T-cell (primary cell): Measurements from ENCODE around the gene ACAD10. TPM values are rescaled to one million over a fixed set of nuclear protein-coding genes. Genes with fewer than 3 reads are reported as not detected.

Source experiments
- ATAC-seq, 4 experiments: fragments of 200-7000 bp in 3 of 4; fragments of 150-1000 bp in 1 of 4; cut with Tn5 transposase; replicated peaks in 1 of 4; 1 replicate in 3 of 4; 2 replicates in 1 of 4; pipeline ENCODE4 v1.10.0; 2021; ENCODE audit warnings: moderate library complexity in 3 of 4, mild to moderate bottlenecking in 2 of 4, moderate number of reproducible peaks in 1 of 4
- CTCF ChIA-PET, 2 donors: fragments of 300-600 bp; sonication (Branson Sonifier 250); formaldehyde crosslinking; loops; one replicate each; lab custom pipeline; 2022; ENCODE audit warnings: antibody characterized with exemption in 2 of 2; lab: Charles Lee
- POLR2A ChIA-PET, 2 donors: fragments of 300-600 bp; sonication (Branson Sonifier 250); formaldehyde crosslinking; loops; one replicate each; lab custom pipeline; 2022; ENCODE audit warnings: antibody characterized with exemption in 2 of 2; lab: Charles Lee
- DNase-seq, 35 experiments: peaks; one replicate each; pipeline versions ENCODE4 v3.0.0 to v3.0.0-alpha.2; 2013 to 2023
- H3K27ac ChIP-seq: one replicate; pipeline ENCODE4 v1.5.1; 2013; ENCODE audit warnings: low read length
- H3K27me3 ChIP-seq, 2 experiments: replicated peaks in 1 of 2; 1 replicate in 1 of 2; 2 replicates in 1 of 2; pipeline versions ENCODE4 v1.6.1 to v1.7.0; 2013; ENCODE audit warnings: low read length in 1 of 2, mixed read lengths in 1 of 2; ENCODE audit not compliant: control insufficient read depth in 2 of 2, insufficient read depth in 2 of 2; ENCODE audit errors: extremely low read depth in 1 of 2
- H3K36me3 ChIP-seq, 2 donors: 1 replicate in 1 of 2; 2 replicates in 1 of 2; pipeline versions ENCODE4 v1.6.1 to v1.7.0; 2013; ENCODE audit warnings: low read length in 1 of 2; ENCODE audit not compliant: control insufficient read depth in 2 of 2, insufficient read depth in 1 of 2; ENCODE audit errors: extremely low read depth in 1 of 2
- H3K4me1 ChIP-seq, 2 experiments: 1 replicate in 1 of 2; 2 replicates in 1 of 2; pipeline versions ENCODE4 v1.6.1 to v1.7.0; 2013; ENCODE audit warnings: low read length in 2 of 2, mixed read lengths in 1 of 2; ENCODE audit not compliant: insufficient read depth in 2 of 2, control insufficient read depth in 1 of 2; ENCODE audit errors: extremely low read depth in 1 of 2
- H3K4me3 ChIP-seq, 2 donors: 1 replicate in 1 of 2; 2 replicates in 1 of 2; pipeline versions ENCODE4 v1.5.1 to v1.7.0; 2013; ENCODE audit warnings: mild to moderate bottlenecking in 2 of 2, low read length in 1 of 2, moderate library complexity in 1 of 2; ENCODE audit not compliant: control insufficient read depth in 1 of 2; ENCODE audit errors: extremely low read depth in 1 of 2
- H3K9me3 ChIP-seq: 2 replicates; pipeline ENCODE4 v1.7.0; 2013
- H3K27ac Mint-ChIP-seq, 2 donors: one replicate each; pipeline ENCODE4 v1.8.0; 2020 to 2021; ENCODE audit warnings: mild to moderate bottlenecking in 2 of 2, mixed read lengths in 2 of 2
- H3K27me3 Mint-ChIP-seq, 2 donors: one replicate each; pipeline ENCODE4 v1.8.0; 2021 to 2022; ENCODE audit warnings: mixed read lengths in 2 of 2
- H3K36me3 Mint-ChIP-seq: one replicate; pipeline ENCODE4 v1.8.0; 2021; ENCODE audit warnings: mixed read lengths
- H3K4me1 Mint-ChIP-seq, 3 donors: one replicate each; pipeline ENCODE4 v1.8.0; 2020 to 2022; ENCODE audit warnings: mixed read lengths in 3 of 3, mild to moderate bottlenecking in 1 of 3
- H3K4me3 Mint-ChIP-seq, 3 donors: one replicate each; pipeline ENCODE4 v1.8.0; 2020 to 2022; ENCODE audit warnings: mild to moderate bottlenecking in 3 of 3, mixed read lengths in 3 of 3, moderate library complexity in 3 of 3
- H3K9me3 Mint-ChIP-seq, 3 donors: one replicate each; pipeline ENCODE4 v1.8.0; 2020 to 2022; ENCODE audit warnings: mixed read lengths in 3 of 3
- WGBS: methylation state at CpG from one replicate; pipeline ENCODE4 v1.1.5; 2013; ENCODE audit warnings: missing lambda C conversion rate; ENCODE audit not compliant: insufficient coverage; 5-methylcytosine and 5-hydroxymethylcytosine counted together
- total RNA-seq, 35 experiments: library from RNA in 6 of 35; stranded (reverse) in 6 of 35; fragments of 120-200 nt in 1 of 35; gene quantifications; one replicate each; pipeline versions ENCODE4 v1.2.1 to v1.2.4 and lab custom pipeline; 2013 to 2026

The ACAD10 gene
- total RNA-seq, 5 donors from 2014 or later (not counting 1 experiment from before 2014, with no cell fraction given), result 28.8 to 53.4 (median 47.9) TPM

- Histone ChIP-seq H3K36me3 (no peaks in the 10 kb centered on the region), H3K27ac (no peak overlapping the region), H3K4me1 (no peaks in the 10 kb centered on the region), H3K4me3 (no peak overlapping the region), H3K27me3 (no peaks in the 10 kb centered on the region), H3K9me3 (no peaks in the 10 kb centered on the region)
- WGBS, result 92% methylated on average over 7 of the region's 11 CpGs
- H3K27ac Mint-ChIP-seq, result no peak overlapping the region
- H3K9me3 Mint-ChIP-seq, result no peaks in the 10 kb centered on the region
- no peaks in the 10 kb centered on the region for H3K27me3 Mint-ChIP-seq
- no peak for DNase-seq
- H3K36me3 Mint-ChIP-seq, result no peaks in the 10 kb centered on the region
- POLR2A ChIA-PET, result no interaction called here
- no peak for ATAC-seq
- CTCF ChIA-PET, result no interaction called here
- H3K4me1 Mint-ChIP-seq, result no peaks in the 10 kb centered on the region
- H3K4me3 Mint-ChIP-seq, result no peak overlapping the region
These were observed 103.9 kb downstream of the ACAD10 start for GRCh38 chr12:111789779-111790178.

- WGBS, result 85% methylated on average over 8 of the region's 8 CpGs
- H3K4me3 Mint-ChIP-seq, result no peak overlapping the region
- CTCF ChIA-PET, result interaction anchor here in 1 of 2 donors (0.6 kb wide), 1 partner anchor 23 kb away, joined by 4 read pairs; no protein-coding TSS in a partner anchor
- H3K27ac Mint-ChIP-seq, result no peak overlapping the region
- DNase-seq, result no peak
- H3K4me3 ChIP-seq, result no peak overlapping the region
- no peaks in the 10 kb centered on the region for H3K27me3 Mint-ChIP-seq
- H3K9me3 ChIP-seq, result no peaks in the 10 kb centered on the region
- no peak overlapping the region for H3K27ac ChIP-seq
- no peaks in the 10 kb centered on the region for H3K4me1 Mint-ChIP-seq
- H3K27me3 ChIP-seq, result no peaks in the 10 kb centered on the region
- H3K4me1 ChIP-seq, result no peaks in the 10 kb centered on the region
- ATAC-seq, result no peak
- H3K36me3 ChIP-seq, result no peaks in the 10 kb centered on the region
- POLR2A ChIA-PET, result no interaction called here
- no peaks in the 10 kb centered on the region for H3K36me3 Mint-ChIP-seq
- no peaks in the 10 kb centered on the region for H3K9me3 Mint-ChIP-seq
These were observed 105.7 kb downstream of the ACAD10 start for GRCh38 chr12:111791507-111791906.

DNA sequence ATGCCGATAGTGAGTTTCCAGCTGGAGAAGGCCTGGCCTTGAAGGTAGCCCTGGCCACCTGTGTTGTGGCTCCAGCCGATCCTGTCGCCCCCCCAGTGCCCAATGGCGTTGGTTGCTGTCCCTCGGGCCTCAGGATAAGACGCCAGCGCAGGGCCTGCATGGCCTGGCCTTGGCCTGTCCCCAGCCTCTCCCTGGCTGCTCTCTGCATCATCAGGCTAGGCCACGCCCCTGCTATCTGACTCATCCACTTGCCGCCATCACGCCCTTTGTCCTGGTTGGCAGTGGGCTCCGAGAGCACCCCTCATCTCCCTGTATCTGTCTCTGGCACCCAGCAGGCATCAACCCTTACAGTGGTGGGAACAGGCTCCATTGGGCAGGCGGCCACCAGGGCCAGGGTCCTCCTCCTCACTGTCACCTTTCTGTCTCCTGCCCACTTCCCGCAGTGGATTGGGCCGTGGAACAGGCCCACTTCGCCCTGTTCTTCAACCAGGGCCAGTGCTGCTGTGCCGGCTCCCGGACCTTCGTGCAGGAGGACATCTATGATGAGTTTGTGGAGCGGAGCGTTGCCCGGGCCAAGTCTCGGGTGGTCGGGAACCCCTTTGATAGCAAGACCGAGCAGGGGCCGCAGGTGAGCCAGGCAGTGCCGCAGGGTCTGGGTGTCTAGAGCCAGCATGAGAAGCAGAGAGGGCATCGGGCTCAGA is 106.5 kb downstream of the ACAD10 start:
- Histone ChIP-seq H3K4me3 (no peak overlapping the region), H3K9me3 (no peaks in the 10 kb centered on the region), H3K27me3 (no peaks in the 10 kb centered on the region), H3K36me3 (no peaks in the 10 kb centered on the region), H3K27ac (no peak overlapping the region), H3K4me1 (no peaks in the 10 kb centered on the region)
- Mint-ChIP-seq H3K36me3 (no peaks in the 10 kb centered on the region), H3K4me3 (no peak overlapping the region), H3K4me1 (no peaks in the 10 kb centered on the region), H3K27me3 (no peaks in the 10 kb centered on the region), H3K27ac (no peak overlapping the region), H3K9me3 (no peaks in the 10 kb centered on the region)
- CTCF ChIA-PET, result no interaction called here
- POLR2A ChIA-PET, result no interaction called here
- DNase-seq (no peak), ATAC-seq (no peak)
- WGBS, result 90% methylated on average over 25 of the region's 27 CpGs

- Mint-ChIP-seq H3K27ac (no peak overlapping the region), H3K9me3 (no peaks in the 10 kb centered on the region), H3K4me3 (no peak overlapping the region), H3K36me3 (no peaks in the 10 kb centered on the region), H3K27me3 (no peaks in the 10 kb centered on the region), H3K4me1 (no peaks in the 10 kb centered on the region)
- no peaks in the 10 kb centered on the region for H3K9me3 ChIP-seq
- no CpG with 5 or more reads among the region's 3 CpGs for WGBS
- CTCF ChIA-PET, result no interaction called here
- H3K27ac ChIP-seq, result no peak overlapping the region
- no peak for DNase-seq
- POLR2A ChIA-PET, result no interaction called here
- no peak for ATAC-seq
- H3K36me3 ChIP-seq, result no peaks in the 10 kb centered on the region
- H3K4me3 ChIP-seq, result no peak overlapping the region
- H3K27me3 ChIP-seq, result no peaks in the 10 kb centered on the region
- no peaks in the 10 kb centered on the region for H3K4me1 ChIP-seq
These were observed 107.0 kb downstream of the ACAD10 start for GRCh38 chr12:111792856-111793235.

DNA sequence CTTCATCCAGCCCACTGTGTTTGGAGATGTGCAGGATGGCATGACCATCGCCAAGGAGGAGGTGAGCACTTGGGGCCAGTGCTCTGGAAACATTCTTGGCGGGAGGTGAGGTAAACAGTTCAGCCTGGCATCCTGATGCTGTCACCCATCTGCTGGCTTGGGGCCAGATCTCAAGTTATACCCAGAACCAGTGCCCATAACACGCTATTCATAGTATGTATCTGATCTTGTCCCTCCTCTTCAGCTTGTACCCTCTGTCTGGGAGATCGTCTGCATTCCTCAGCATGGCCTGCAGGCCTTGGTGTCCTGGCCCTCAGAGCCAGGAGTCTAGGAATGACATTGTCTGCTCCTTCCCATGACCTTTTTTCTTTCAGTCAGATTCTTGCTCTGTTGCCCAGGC is 112.3 kb downstream of the ACAD10 start:
- ChIA-PET CTCF (no interaction called here), POLR2A (no interaction called here)
- no peak overlapping the region for H3K27ac ChIP-seq
- Mint-ChIP-seq H3K27ac (no peak overlapping the region), H3K9me3 (no peaks in the 10 kb centered on the region), H3K27me3 (no peaks in the 10 kb centered on the region), H3K4me1 (no peaks in the 10 kb centered on the region), H3K36me3 (peaks cover 6% of the 10 kb centered on the region), H3K4me3 (no peak overlapping the region)
- no peak overlapping the region for H3K4me3 ChIP-seq
- ATAC-seq (no peak), DNase-seq (no peak)
- no peaks in the 10 kb centered on the region for H3K36me3 ChIP-seq
- no peaks in the 10 kb centered on the region for H3K27me3 ChIP-seq
- H3K9me3 ChIP-seq, result no peaks in the 10 kb centered on the region
- no peaks in the 10 kb centered on the region for H3K4me1 ChIP-seq
- WGBS, result 84% methylated on average over 4 of the region's 4 CpGs

DNA sequence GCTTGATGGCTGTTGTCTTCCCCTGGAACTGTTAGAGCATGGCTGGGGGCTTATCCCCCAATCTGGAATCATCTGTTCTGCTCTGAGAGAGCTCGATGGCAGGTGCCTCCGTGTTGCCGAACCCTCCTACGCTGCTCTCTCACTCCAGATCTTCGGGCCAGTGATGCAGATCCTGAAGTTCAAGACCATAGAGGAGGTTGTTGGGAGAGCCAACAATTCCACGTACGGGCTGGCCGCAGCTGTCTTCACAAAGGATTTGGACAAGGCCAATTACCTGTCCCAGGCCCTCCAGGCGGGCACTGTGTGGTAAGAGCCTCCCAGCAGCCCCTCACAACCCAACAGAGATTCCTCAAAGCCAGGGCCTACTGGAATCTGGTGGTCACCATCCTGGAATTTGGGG is 113.9 kb downstream of the ACAD10 start:
- POLR2A ChIA-PET, result no interaction called here
- Histone ChIP-seq H3K27ac (no peak overlapping the region), H3K9me3 (no peaks in the 10 kb centered on the region), H3K4me1 (no peaks in the 10 kb centered on the region), H3K36me3 (no peaks in the 10 kb centered on the region), H3K4me3 (no peak overlapping the region), H3K27me3 (no peaks in the 10 kb centered on the region)
- Mint-ChIP-seq H3K27me3 (no peaks in the 10 kb centered on the region), H3K4me1 (no peaks in the 10 kb centered on the region), H3K27ac (no peak overlapping the region), H3K9me3 (no peaks in the 10 kb centered on the region), H3K36me3 (peaks cover 6% of the 10 kb centered on the region), H3K4me3 (no peak overlapping the region)
- 94% methylated on average over 5 of the region's 9 CpGs for WGBS
- DNase-seq, result no peak
- ATAC-seq, result no peak
- CTCF ChIA-PET, result interaction anchor here in 1 of 2 donors (0.7 kb wide), 1 partner anchor 238 kb away, joined by 3 read pairs; no protein-coding TSS in a partner anchor
